Mesenchymal stem cell (in vitro differentiated cells and primary cell): ENCODE results near the gene TSSK6.

ENCODE experiments used
- DNase-seq: peaks from one replicate; pipeline ENCODE4 v3.0.0-alpha.2; 2013
- H2AFZ ChIP-seq: one replicate; pipeline ENCODE4 v1.6.1; 2013; ENCODE audit warnings: low read depth, mild to moderate bottlenecking, control low read depth, inconsistent platforms, low read length, moderate library complexity
- H2AK5ac ChIP-seq: 2 replicates; pipeline ENCODE4 v1.6.1; 2013; ENCODE audit warnings: low read length, moderate library complexity, mild to moderate bottlenecking, inconsistent platforms; ENCODE audit not compliant: severe bottlenecking
- H2BK120ac ChIP-seq: one replicate; pipeline ENCODE4 v1.6.1; 2013; ENCODE audit warnings: low read depth, mild to moderate bottlenecking, inconsistent platforms, low read length, moderate library complexity
- H2BK12ac ChIP-seq, 2 experiments: one replicate each; pipeline ENCODE4 v1.6.1; 2013; ENCODE audit warnings: inconsistent platforms in 2 of 2, low read length in 2 of 2, mild to moderate bottlenecking in 2 of 2, moderate library complexity in 2 of 2, control low read depth in 1 of 2
- H2BK15ac ChIP-seq: one replicate; pipeline ENCODE4 v1.6.1; 2013; ENCODE audit warnings: mild to moderate bottlenecking, low read depth, inconsistent platforms; ENCODE audit not compliant: poor library complexity, severe bottlenecking
- H2BK5ac ChIP-seq: 2 replicates; pipeline ENCODE4 v1.6.1; 2013; ENCODE audit warnings: low read depth, mild to moderate bottlenecking, low read length, control low read depth, inconsistent platforms; ENCODE audit not compliant: poor library complexity, severe bottlenecking
- H3K14ac ChIP-seq, 2 experiments: one replicate each; pipeline ENCODE4 v1.6.1; 2013; ENCODE audit warnings: inconsistent platforms in 2 of 2, low read length in 2 of 2, control low read depth in 1 of 2, mild to moderate bottlenecking in 1 of 2, moderate library complexity in 1 of 2
- H3K18ac ChIP-seq, 2 experiments: one replicate each; pipeline ENCODE4 v1.6.1; 2013; ENCODE audit warnings: inconsistent platforms in 2 of 2, low read length in 2 of 2, control low read depth in 1 of 2, low read depth in 1 of 2, mild to moderate bottlenecking in 1 of 2
- H3K23ac ChIP-seq, 2 experiments: one replicate each; pipeline ENCODE4 v1.6.1; 2013; ENCODE audit warnings: inconsistent platforms in 2 of 2, low read length in 2 of 2, mild to moderate bottlenecking in 2 of 2, moderate library complexity in 2 of 2, control low read depth in 1 of 2
- H3K27ac ChIP-seq: 2 replicates; pipeline ENCODE4 v1.5.1; 2013; ENCODE audit warnings: mild to moderate bottlenecking, moderate library complexity, low read length, control low read depth, inconsistent platforms; ENCODE audit not compliant: poor library complexity, severe bottlenecking
- H3K27me3 ChIP-seq, 2 experiments: 2 replicates each; pipeline versions ENCODE4 v1.6.1 to v1.7.0; 2013; ENCODE audit warnings: low read length in 2 of 2, mild to moderate bottlenecking in 2 of 2, moderate library complexity in 2 of 2, control low read depth in 1 of 2, inconsistent platforms in 1 of 2; ENCODE audit not compliant: control insufficient read depth in 1 of 2, insufficient read depth in 1 of 2
- H3K36me3 ChIP-seq, 2 experiments: 2 replicates each; pipeline versions ENCODE4 v1.6.1 to v1.7.0; 2013; ENCODE audit warnings: low read length in 2 of 2, control low read depth in 1 of 2, inconsistent platforms in 1 of 2, low read depth in 1 of 2, mild to moderate bottlenecking in 1 of 2; ENCODE audit not compliant: insufficient read depth in 2 of 2, control insufficient read depth in 1 of 2
- H3K4ac ChIP-seq, 2 experiments: one replicate each; pipeline ENCODE4 v1.6.1; 2013; ENCODE audit warnings: inconsistent platforms in 2 of 2, low read length in 2 of 2, mild to moderate bottlenecking in 2 of 2, moderate library complexity in 2 of 2, control low read depth in 1 of 2, low read depth in 1 of 2
- H3K4me1 ChIP-seq: 2 replicates; pipeline ENCODE4 v1.6.1; 2013; ENCODE audit warnings: low read depth, low read length, control low read depth; ENCODE audit not compliant: control insufficient read depth, insufficient read depth
- H3K4me2 ChIP-seq: 2 replicates; pipeline ENCODE4 v1.6.1; 2013; ENCODE audit warnings: low read length, mild to moderate bottlenecking, inconsistent platforms; ENCODE audit not compliant: poor library complexity, severe bottlenecking
- H3K4me3 ChIP-seq, 2 experiments: 2 replicates each; pipeline versions ENCODE4 v1.5.1 to v1.7.0; 2013; ENCODE audit warnings: low read length in 2 of 2, mild to moderate bottlenecking in 2 of 2, control low read depth in 1 of 2, low read depth in 1 of 2; ENCODE audit not compliant: insufficient read depth in 1 of 2
- H3K79me1 ChIP-seq: replicated peaks from 2 replicates; pipeline ENCODE4 v1.6.1; 2013; ENCODE audit warnings: mild to moderate bottlenecking, control low read depth, low read length, inconsistent platforms; ENCODE audit not compliant: poor library complexity, severe bottlenecking
- H3K9ac ChIP-seq: 2 replicates; pipeline ENCODE4 v1.7.0; 2013; ENCODE audit warnings: mild to moderate bottlenecking, low read length, moderate library complexity
- H3K9me3 ChIP-seq: 2 replicates; pipeline ENCODE4 v1.7.0; 2013; ENCODE audit warnings: mild to moderate bottlenecking, low read length; ENCODE audit not compliant: control insufficient read depth
- H4K8ac ChIP-seq: one replicate; pipeline ENCODE4 v1.6.1; 2013; ENCODE audit warnings: inconsistent platforms, mild to moderate bottlenecking, low read length, moderate library complexity
- H4K91ac ChIP-seq: one replicate; pipeline ENCODE4 v1.6.1; 2013; ENCODE audit warnings: mild to moderate bottlenecking, low read length, inconsistent platforms
- WGBS: methylation state at CpG from one replicate; pipeline ENCODE4 v1.1.7; 2013; ENCODE audit warnings: mixed read lengths; 5-methylcytosine and 5-hydroxymethylcytosine counted together

TSSK6 gene

GRCh38 chr19:19548915-19549759, 33.8 kb upstream of the TSSK6 start:
- no peak overlapping the region for H3K9ac ChIP-seq
- 77% methylated on average over 13 of the region's 13 CpGs for WGBS
- no peak overlapping the region for H4K91ac ChIP-seq
- no peak overlapping the region for H2BK5ac ChIP-seq
- H3K4me1 ChIP-seq = peaks cover 19% of the 10 kb centered on the region
- no peaks in the 10 kb centered on the region for H3K79me1 ChIP-seq
- H3K18ac ChIP-seq = no peak overlapping the region
- H2BK12ac ChIP-seq = no peak overlapping the region
- H3K14ac ChIP-seq = no peak overlapping the region
- H2BK15ac ChIP-seq = no peak overlapping the region
- no peak overlapping the region for H3K4me2 ChIP-seq
- no peak overlapping the region for H2AFZ ChIP-seq
- DNase-seq = peak; percentile 27
- H3K23ac ChIP-seq = no peak overlapping the region
- H4K8ac ChIP-seq = no peak overlapping the region
- no peak overlapping the region for H3K27ac ChIP-seq
- peaks cover 0 to 53% of the 10 kb centered on the region in 2 experiments for H3K27me3 ChIP-seq
- no peak overlapping the region for H2AK5ac ChIP-seq
- no peak overlapping the region for H2BK120ac ChIP-seq
- no peaks in the 10 kb centered on the region for H3K9me3 ChIP-seq
- peaks cover 0 to 8% of the 10 kb centered on the region in 2 experiments for H3K36me3 ChIP-seq
- H3K4me3 ChIP-seq = no peak overlapping the region
- no peak overlapping the region for H3K4ac ChIP-seq

GRCh38 chr19:19547674-19548336, 32.5 kb upstream of the TSSK6 start:
- Histone ChIP-seq H3K14ac (no peak overlapping the region), H2BK120ac (no peak overlapping the region), H4K91ac (no peak overlapping the region), H4K8ac (no peak overlapping the region), H3K27me3 (peaks cover 0 to 65% of the 10 kb centered on the region in 2 experiments), H3K9ac (no peak overlapping the region), H2BK5ac (no peak overlapping the region), H3K4ac (no peak overlapping the region), H3K36me3 (peaks cover 0 to 8% of the 10 kb centered on the region in 2 experiments), H3K4me3 (no peak overlapping the region), H3K4me2 (no peak overlapping the region), H3K4me1 (peaks cover 19% of the 10 kb centered on the region), H2BK15ac (no peak overlapping the region), H3K79me1 (no peaks in the 10 kb centered on the region), H2BK12ac (no peak overlapping the region), H2AK5ac (no peak overlapping the region), H3K23ac (no peak overlapping the region), H3K27ac (no peak overlapping the region), H2AFZ (no peak overlapping the region), H3K18ac (no peak overlapping the region), H3K9me3 (no peaks in the 10 kb centered on the region)
- WGBS = 77% methylated on average over 13 of the region's 15 CpGs
- no peak for DNase-seq

GRCh38 chr19:19546751-19547162, 31.4 kb upstream of the TSSK6 start:
- Histone ChIP-seq H2BK12ac (no peak overlapping the region), H2BK15ac (no peak overlapping the region), H3K36me3 (peaks cover 0 to 8% of the 10 kb centered on the region in 2 experiments), H3K23ac (no peak overlapping the region), H2AFZ (no peak overlapping the region), H3K4ac (no peak overlapping the region), H3K4me2 (no peak overlapping the region), H3K9me3 (no peaks in the 10 kb centered on the region), H3K18ac (no peak overlapping the region), H3K4me3 (no peak overlapping the region), H3K4me1 (peaks cover 15% of the 10 kb centered on the region), H2AK5ac (no peak overlapping the region), H2BK5ac (no peak overlapping the region), H3K9ac (no peak overlapping the region), H3K14ac (no peak overlapping the region), H3K27ac (no peak overlapping the region), H2BK120ac (no peak overlapping the region), H4K91ac (no peak overlapping the region), H3K79me1 (no peaks in the 10 kb centered on the region), H3K27me3 (peaks cover 0 to 76% of the 10 kb centered on the region in 2 experiments), H4K8ac (no peak overlapping the region)
- no peak for DNase-seq
- WGBS = 86% methylated on average over 19 of the region's 19 CpGs

- H3K9ac ChIP-seq = no peak overlapping the region
- H3K4me2 ChIP-seq = no peak overlapping the region
- H3K79me1 ChIP-seq = no peaks in the 10 kb centered on the region
- no peak overlapping the region for H2BK120ac ChIP-seq
- H3K4me1 ChIP-seq = peaks cover 18% of the 10 kb centered on the region
- DNase-seq = no peak
- H2BK15ac ChIP-seq = no peak overlapping the region
- 95% methylated on average over 23 of the region's 23 CpGs for WGBS
- H3K27ac ChIP-seq = no peak overlapping the region
- no peaks in the 10 kb centered on the region for H3K9me3 ChIP-seq
- H4K8ac ChIP-seq = no peak overlapping the region
- H2AFZ ChIP-seq = no peak overlapping the region
- no peak overlapping the region for H3K18ac ChIP-seq
- H3K23ac ChIP-seq = no peak overlapping the region
- H4K91ac ChIP-seq = no peak overlapping the region
- H3K14ac ChIP-seq = no peak overlapping the region
- no peak overlapping the region for H3K4ac ChIP-seq
- H3K27me3 ChIP-seq = peaks cover 0 to 78% of the 10 kb centered on the region in 2 experiments
- no peak overlapping the region for H2BK12ac ChIP-seq
- H3K36me3 ChIP-seq = peaks cover 0 to 8% of the 10 kb centered on the region in 2 experiments
- H2BK5ac ChIP-seq = no peak overlapping the region
- H3K4me3 ChIP-seq = no peak overlapping the region
- H2AK5ac ChIP-seq = no peak overlapping the region
These were observed 30.4 kb upstream of the TSSK6 start for GRCh38 chr19:19545707-19546106.
